Smooth muscle cell (in vitro differentiated cells): Measurements from ENCODE around the gene OPRD1. TPM values are rescaled to one million over a fixed set of nuclear protein-coding genes. Genes with fewer than 3 reads are reported as not detected.

Experiments
- DNase-seq: peaks from one replicate; lab custom pipeline; 2025; ENCODE audit not compliant: unreplicated experiment; lab: John Stamatoyannopoulos, UW
- H2AFZ ChIP-seq: fragments of 200-600 bp; sonication (generic); 2 replicates; pipeline ENCODE4 v1.6.0; 2016; ENCODE audit warnings: antibody characterized with exemption, low read depth, mild to moderate bottlenecking
- H3F3A ChIP-seq: fragments of 200-600 bp; sonication (generic); 2 replicates; pipeline ENCODE4 v1.6.0; 2017; ENCODE audit warnings: antibody characterized with exemption, low read depth
- H3K27ac ChIP-seq: fragments of 200-600 bp; sonication (generic); 2 replicates; pipeline ENCODE4 v1.5.1; 2016; ENCODE audit warnings: low read depth, mild to moderate bottlenecking
- H3K27me3 ChIP-seq: fragments of 200-600 bp; sonication (generic); 2 replicates; pipeline ENCODE4 v1.6.1; 2016; ENCODE audit warnings: low read depth, mild to moderate bottlenecking
- H3K36me3 ChIP-seq: fragments of 200-600 bp; sonication (generic); 2 replicates; pipeline ENCODE4 v1.5.1; 2016; ENCODE audit warnings: low read depth
- H3K4me1 ChIP-seq: fragments of 200-600 bp; sonication (generic); 2 replicates; pipeline ENCODE4 v1.5.1; 2016; ENCODE audit warnings: low read depth
- H3K4me2 ChIP-seq: fragments of 200-600 bp; sonication (generic); 2 replicates; pipeline ENCODE4 v1.6.0; 2016; ENCODE audit warnings: mild to moderate bottlenecking
- H3K4me3 ChIP-seq: fragments of 200-600 bp; sonication (generic); 2 replicates; pipeline ENCODE4 v1.5.1; 2016; ENCODE audit warnings: mild to moderate bottlenecking
- H3K79me2 ChIP-seq: fragments of 200-600 bp; sonication (generic); 2 replicates; pipeline ENCODE4 v1.6.0; 2016; ENCODE audit warnings: low read depth, mild to moderate bottlenecking
- H3K9ac ChIP-seq: fragments of 200-600 bp; sonication (generic); 2 replicates; pipeline ENCODE4 v1.6.0; 2016; ENCODE audit warnings: low read depth
- H3K9me3 ChIP-seq: fragments of 200-600 bp; sonication (generic); replicated peaks from 2 replicates; pipeline ENCODE4 v1.5.1; 2016; ENCODE audit warnings: low read depth
- H4K20me1 ChIP-seq: fragments of 200-600 bp; sonication (generic); 2 replicates; pipeline ENCODE4 v1.6.0; 2016; ENCODE audit warnings: low read depth
- WGBS: methylation state at CpG from one replicate; pipeline ENCODE4 v1.1.7; 2016; ENCODE audit warnings: low lambda C conversion rate; 5-methylcytosine and 5-hydroxymethylcytosine counted together
- polyA plus RNA-seq: library from polyadenylated mRNA; unstranded; fragments of >200 nt; fragmentation: Nextera tagmentation; extraction: Ambion mirVana; gene quantifications from 2 replicates; pipeline ENCODE4 v1.2.1, GENCODE V29; 2016
- total RNA-seq: library from RNA; depleted of rRNA; stranded (reverse); fragments of >200 nt; gene quantifications from 2 replicates; pipeline ENCODE4 v1.2.3, GENCODE V29; 2014
- TF ChIP-seq, protein P1 (sequence below): fragments of 200-600 bp; sonication (generic); IDR thresholded peaks from 2 replicates; pipeline ENCODE4 v1.5.1; 2017; ENCODE audit warnings: borderline replicate concordance, mild to moderate bottlenecking, antibody characterized with exemption; ENCODE audit not compliant: insufficient read depth, poor library complexity, severe bottlenecking

The OPRD1 gene
- total and polyA plus RNA-seq, 2 experiments from 2014 or later = 0.90 to 1.5 TPM

DNA sequence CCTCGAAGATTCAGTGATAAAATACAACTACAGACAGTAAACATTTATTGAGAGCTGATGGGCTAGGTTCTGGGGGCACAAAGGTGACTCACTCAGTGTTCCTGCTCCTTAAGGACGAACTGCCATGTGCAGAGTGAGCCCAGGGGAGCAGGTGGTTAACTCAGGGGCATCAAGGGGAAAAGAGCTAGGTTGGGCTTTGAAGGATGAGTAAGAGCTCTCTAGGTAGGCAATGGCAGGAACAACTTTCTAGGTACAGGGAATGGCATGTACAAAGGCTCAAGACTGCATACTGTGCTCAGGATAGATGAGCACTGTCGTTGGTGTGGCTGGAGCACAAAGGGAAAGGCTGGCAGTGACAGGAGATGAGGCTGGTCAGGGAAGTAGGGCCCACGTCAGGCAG is 85.8 kb downstream of the OPRD1 start:
- peaks cover 35% of the 10 kb centered on the region for H4K20me1 ChIP-seq
- H3K27ac ChIP-seq = no peak overlapping the region
- H3K27me3 ChIP-seq = no peaks in the 10 kb centered on the region
- no peak overlapping the region for H3K9ac ChIP-seq
- no peaks in the 10 kb centered on the region for H3F3A ChIP-seq
- H3K4me2 ChIP-seq = no peak overlapping the region
- H3K79me2 ChIP-seq = no peaks in the 10 kb centered on the region
- DNase-seq = no peak
- H3K4me3 ChIP-seq = no peak overlapping the region
- 85% methylated on average over 4 of the region's 4 CpGs for WGBS
- H3K9me3 ChIP-seq = no peaks in the 10 kb centered on the region
- peaks cover 9% of the 10 kb centered on the region for H3K4me1 ChIP-seq
- H2AFZ ChIP-seq = no peak overlapping the region
- TF ChIP-seq, protein P1, sequence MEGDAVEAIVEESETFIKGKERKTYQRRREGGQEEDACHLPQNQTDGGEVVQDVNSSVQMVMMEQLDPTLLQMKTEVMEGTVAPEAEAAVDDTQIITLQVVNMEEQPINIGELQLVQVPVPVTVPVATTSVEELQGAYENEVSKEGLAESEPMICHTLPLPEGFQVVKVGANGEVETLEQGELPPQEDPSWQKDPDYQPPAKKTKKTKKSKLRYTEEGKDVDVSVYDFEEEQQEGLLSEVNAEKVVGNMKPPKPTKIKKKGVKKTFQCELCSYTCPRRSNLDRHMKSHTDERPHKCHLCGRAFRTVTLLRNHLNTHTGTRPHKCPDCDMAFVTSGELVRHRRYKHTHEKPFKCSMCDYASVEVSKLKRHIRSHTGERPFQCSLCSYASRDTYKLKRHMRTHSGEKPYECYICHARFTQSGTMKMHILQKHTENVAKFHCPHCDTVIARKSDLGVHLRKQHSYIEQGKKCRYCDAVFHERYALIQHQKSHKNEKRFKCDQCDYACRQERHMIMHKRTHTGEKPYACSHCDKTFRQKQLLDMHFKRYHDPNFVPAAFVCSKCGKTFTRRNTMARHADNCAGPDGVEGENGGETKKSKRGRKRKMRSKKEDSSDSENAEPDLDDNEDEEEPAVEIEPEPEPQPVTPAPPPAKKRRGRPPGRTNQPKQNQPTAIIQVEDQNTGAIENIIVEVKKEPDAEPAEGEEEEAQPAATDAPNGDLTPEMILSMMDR = no peak
- H3K36me3 ChIP-seq = no peaks in the 10 kb centered on the region

GRCh38 chr1:28898405-28898881 is 86.5 kb downstream of the OPRD1 start:
- Histone ChIP-seq H3K79me2 (no peaks in the 10 kb centered on the region), H2AFZ (no peak overlapping the region), H3K4me1 (peaks cover 9% of the 10 kb centered on the region), H3K9me3 (no peaks in the 10 kb centered on the region), H3K4me2 (no peak overlapping the region), H3K27me3 (no peaks in the 10 kb centered on the region), H4K20me1 (peaks cover 35% of the 10 kb centered on the region), H3K9ac (no peak overlapping the region), H3K36me3 (no peaks in the 10 kb centered on the region), H3K27ac (no peak overlapping the region), H3F3A (no peaks in the 10 kb centered on the region), H3K4me3 (no peak overlapping the region)
- TF ChIP-seq, protein P1 = no peak
- DNase-seq = no peak
- 86% methylated on average over 3 of the region's 3 CpGs for WGBS

DNA sequence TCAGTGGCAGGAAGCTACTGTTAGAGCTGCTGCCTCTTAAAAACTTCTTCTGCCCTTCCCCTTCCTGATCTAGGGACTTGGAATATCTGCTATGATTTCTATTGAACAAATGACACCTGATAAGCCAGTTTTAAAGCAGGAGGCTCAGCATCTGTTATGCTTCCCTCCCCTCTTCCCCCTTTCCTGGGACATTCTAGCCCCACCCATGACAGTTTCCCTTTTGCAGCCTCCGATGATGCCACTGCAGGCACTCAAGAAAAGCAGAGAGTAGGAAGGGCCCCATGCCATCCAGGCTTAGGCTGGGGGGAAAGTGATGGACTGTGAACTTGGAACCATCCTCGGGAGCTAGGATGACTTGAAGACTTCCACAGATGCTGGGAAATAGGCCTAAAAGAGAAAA is 87.3 kb downstream of the OPRD1 start:
- Histone ChIP-seq H4K20me1 (peaks cover 35% of the 10 kb centered on the region), H3K27me3 (no peaks in the 10 kb centered on the region), H3K9ac (no peak overlapping the region), H3K4me2 (no peak overlapping the region), H3K4me3 (no peak overlapping the region), H3F3A (no peaks in the 10 kb centered on the region), H3K4me1 (peaks cover 9% of the 10 kb centered on the region), H2AFZ (no peak overlapping the region), H3K36me3 (no peaks in the 10 kb centered on the region), H3K79me2 (no peaks in the 10 kb centered on the region), H3K27ac (no peak overlapping the region), H3K9me3 (no peaks in the 10 kb centered on the region)
- WGBS = 83% methylated on average over 2 of the region's 2 CpGs
- no peak for DNase-seq
- TF ChIP-seq, protein P1 = no peak

- H3F3A ChIP-seq = no peaks in the 10 kb centered on the region
- H3K9me3 ChIP-seq = no peaks in the 10 kb centered on the region
- no peak overlapping the region for H3K4me3 ChIP-seq
- no peak overlapping the region for H3K27ac ChIP-seq
- TF ChIP-seq, protein P1 = no peak
- H3K36me3 ChIP-seq = no peaks in the 10 kb centered on the region
- no peak overlapping the region for H3K9ac ChIP-seq
- H3K27me3 ChIP-seq = no peaks in the 10 kb centered on the region
- peaks cover 9% of the 10 kb centered on the region for H3K4me1 ChIP-seq
- H3K79me2 ChIP-seq = no peaks in the 10 kb centered on the region
- peaks cover 34% of the 10 kb centered on the region for H4K20me1 ChIP-seq
- no peak overlapping the region for H3K4me2 ChIP-seq
- DNase-seq = no peak
- 87% methylated on average over 3 of the region's 3 CpGs for WGBS
- no peak overlapping the region for H2AFZ ChIP-seq
Measured at GRCh38 chr1:28900562-28900961, 88.6 kb downstream of the OPRD1 start.
